PC-3 (cell line): Measurements from ENCODE around the gene IRF2BP1.

Source experiments
- EZH2phosphoT487 ChIP-seq: fragments of 300-600 bp; sonication (generic); IDR thresholded peaks from 2 replicates; pipeline ENCODE4 v1.6.1; 2018; ENCODE audit warnings: mild to moderate bottlenecking, antibody characterized with exemption, low read length, borderline replicate concordance
- TF ChIP-seq, protein P1 (sequence below): fragments of 300-600 bp; sonication (generic); conservative IDR thresholded peaks from 2 replicates; pipeline ENCODE4 v1.5.1; 2017; ENCODE audit warnings: antibody characterized with exemption, low read depth, mild to moderate bottlenecking, low read length

DNA sequence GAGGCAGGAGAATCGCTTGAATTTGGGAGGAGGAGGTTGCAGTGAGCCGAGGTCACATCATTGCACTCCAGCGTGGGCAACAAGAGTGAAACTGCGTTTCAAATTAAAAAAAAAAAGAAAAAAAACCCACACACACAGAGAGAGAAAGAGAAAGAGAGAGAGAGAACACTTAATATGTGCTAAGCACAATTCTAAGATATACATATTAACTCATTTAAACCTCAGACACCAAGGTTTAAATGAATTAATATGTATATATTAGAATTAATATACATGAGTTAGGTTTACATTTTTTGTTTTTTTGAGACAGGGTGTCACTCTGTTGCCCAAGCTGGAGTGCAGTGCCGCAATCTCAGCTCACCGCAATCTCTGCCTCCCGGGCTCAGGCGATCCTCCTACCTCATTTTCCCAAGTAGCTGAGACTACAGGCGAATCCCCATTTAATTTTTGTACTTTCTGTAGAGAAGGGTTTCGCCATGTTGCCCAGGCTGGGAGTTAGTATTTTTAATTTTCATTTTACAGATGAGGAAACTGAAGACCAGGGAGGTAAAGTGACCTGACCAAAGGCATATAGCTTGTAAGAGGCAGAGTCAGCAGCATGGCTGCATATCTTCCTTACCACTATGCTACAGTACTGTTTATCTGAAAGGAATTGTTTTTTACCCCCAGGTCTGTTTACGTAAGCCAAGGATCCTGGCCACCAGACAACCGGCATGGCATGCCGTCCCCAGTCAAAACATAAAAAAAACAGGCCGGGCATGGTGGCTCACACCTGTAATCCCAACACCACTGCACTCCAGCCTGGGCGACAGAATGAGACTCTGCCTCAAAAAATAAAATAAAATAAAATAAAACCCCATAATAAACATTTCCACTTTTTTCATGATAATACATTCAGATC lies 25.3 kb downstream of the IRF2BP1 start:
- TF ChIP-seq, protein P1, sequence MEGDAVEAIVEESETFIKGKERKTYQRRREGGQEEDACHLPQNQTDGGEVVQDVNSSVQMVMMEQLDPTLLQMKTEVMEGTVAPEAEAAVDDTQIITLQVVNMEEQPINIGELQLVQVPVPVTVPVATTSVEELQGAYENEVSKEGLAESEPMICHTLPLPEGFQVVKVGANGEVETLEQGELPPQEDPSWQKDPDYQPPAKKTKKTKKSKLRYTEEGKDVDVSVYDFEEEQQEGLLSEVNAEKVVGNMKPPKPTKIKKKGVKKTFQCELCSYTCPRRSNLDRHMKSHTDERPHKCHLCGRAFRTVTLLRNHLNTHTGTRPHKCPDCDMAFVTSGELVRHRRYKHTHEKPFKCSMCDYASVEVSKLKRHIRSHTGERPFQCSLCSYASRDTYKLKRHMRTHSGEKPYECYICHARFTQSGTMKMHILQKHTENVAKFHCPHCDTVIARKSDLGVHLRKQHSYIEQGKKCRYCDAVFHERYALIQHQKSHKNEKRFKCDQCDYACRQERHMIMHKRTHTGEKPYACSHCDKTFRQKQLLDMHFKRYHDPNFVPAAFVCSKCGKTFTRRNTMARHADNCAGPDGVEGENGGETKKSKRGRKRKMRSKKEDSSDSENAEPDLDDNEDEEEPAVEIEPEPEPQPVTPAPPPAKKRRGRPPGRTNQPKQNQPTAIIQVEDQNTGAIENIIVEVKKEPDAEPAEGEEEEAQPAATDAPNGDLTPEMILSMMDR: no peak
- no peak for TF ChIP-seq EZH2phosphoT487
